PC-3 (cell line): ENCODE measurements around the gene RAP1GAP. TPM values are rescaled to one million over a fixed set of nuclear protein-coding genes. Genes with fewer than 3 reads are reported as not detected.

Experiments
- ATAC-seq: fragments of 200-7000 bp; cut with Tn5 transposase; 2 replicates; pipeline ENCODE4 v1.9.1; 2020; ENCODE audit warnings: mild to moderate bottlenecking, moderate library complexity
- BruUV-seq: library from RNA; stranded (reverse); fragments of 400-500 nt; replicated peaks from 2 replicates; lab custom pipeline; 2021; lab: Mats Ljungman, UMichigan
- CTCF ChIA-PET: fragments of 300-600 bp; sonication (Branson Sonifier 250); formaldehyde crosslinking; loops from one replicate; lab custom pipeline; 2022; ENCODE audit warnings: antibody characterized with exemption; lab: Charles Lee
- POLR2A ChIA-PET: fragments of 300-600 bp; sonication (Branson Sonifier 250); formaldehyde crosslinking; loops from one replicate; lab custom pipeline; 2022; ENCODE audit warnings: antibody characterized with exemption; ENCODE audit not compliant: unreplicated experiment; lab: Charles Lee
- DNase-seq: peaks from one replicate; pipeline ENCODE4 v3.0.0-alpha.2; 2015
- H2AFZ ChIP-seq: fragments of 300-600 bp; sonication (generic); 2 replicates; pipeline ENCODE4 v1.6.0; 2016; ENCODE audit warnings: antibody characterized with exemption, low read length
- H3F3A ChIP-seq: fragments of 300-600 bp; sonication (generic); one replicate; pipeline ENCODE4 v1.6.0; 2017; ENCODE audit warnings: antibody characterized with exemption, low read length, control low read depth, mild to moderate bottlenecking; ENCODE audit not compliant: unreplicated experiment
- H3K27ac ChIP-seq: fragments of 300-600 bp; sonication (generic); 2 replicates; pipeline ENCODE4 v1.5.1; 2016; ENCODE audit warnings: mild to moderate bottlenecking, low read length
- H3K27me3 ChIP-seq: fragments of 300-600 bp; sonication (generic); 2 replicates; pipeline ENCODE4 v1.6.1; 2016; ENCODE audit warnings: low read length, mixed read lengths
- H3K36me3 ChIP-seq: fragments of 300-600 bp; sonication (generic); 2 replicates; pipeline ENCODE4 v1.6.1; 2016; ENCODE audit warnings: low read depth, mixed run types, low read length, mixed read lengths
- H3K4me1 ChIP-seq: fragments of 300-600 bp; sonication (generic); 2 replicates; pipeline ENCODE4 v1.5.1; 2016; ENCODE audit warnings: low read length; ENCODE audit not compliant: insufficient read depth
- H3K4me2 ChIP-seq: fragments of 300-600 bp; sonication (generic); 2 replicates; pipeline ENCODE4 v1.6.0; 2016; ENCODE audit warnings: low read length
- H3K4me3 ChIP-seq: fragments of 300-600 bp; sonication (generic); 2 replicates; pipeline ENCODE4 v1.5.1; 2016; ENCODE audit warnings: mild to moderate bottlenecking, low read length, mixed read lengths
- H3K79me2 ChIP-seq: fragments of 300-600 bp; sonication (generic); 2 replicates; pipeline ENCODE4 v1.6.1; 2017; ENCODE audit warnings: low read length, mixed read lengths
- H3K9ac ChIP-seq: fragments of 300-600 bp; sonication (generic); 2 replicates; pipeline ENCODE4 v1.6.0; 2016; ENCODE audit warnings: mild to moderate bottlenecking, low read length
- H3K9me2 ChIP-seq: fragments of 300-600 bp; sonication (generic); replicated peaks from 2 replicates; pipeline ENCODE4 v1.6.1; 2016; ENCODE audit warnings: mixed run types, low read length, mixed read lengths
- H3K9me3 ChIP-seq: fragments of 300-600 bp; sonication (generic); 2 replicates; pipeline ENCODE4 v1.6.1; 2016; ENCODE audit warnings: low read length, mixed read lengths
- H4K20me1 ChIP-seq: fragments of 300-600 bp; sonication (generic); 2 replicates; pipeline ENCODE4 v1.6.1; 2016; ENCODE audit warnings: low read length, mixed read lengths
- EZH2 ChIP-seq: fragments of 300-600 bp; sonication (generic); IDR thresholded peaks from one replicate; pipeline ENCODE4 v1.6.1; 2017; ENCODE audit warnings: antibody characterized with exemption, mild to moderate bottlenecking, low read length; ENCODE audit not compliant: unreplicated experiment
- EZH2phosphoT487 ChIP-seq: fragments of 300-600 bp; sonication (generic); IDR thresholded peaks from 2 replicates; pipeline ENCODE4 v1.6.1; 2018; ENCODE audit warnings: mild to moderate bottlenecking, antibody characterized with exemption, low read length, borderline replicate concordance
- intact Hi-C: fragments of 100-400 bp; cut with micrococcal nuclease; formaldehyde crosslinking; loops from 2 replicates; pipeline ENCODE4 v1.9.0; 2023
- total RNA-seq: library from RNA; depleted of rRNA; stranded (reverse); fragments of >200 nt; gene quantifications from 2 replicates; pipeline ENCODE4 v1.2.3, GENCODE V29; 2014
- TF ChIP-seq, protein P1 (sequence below): fragments of 300-600 bp; sonication (generic); conservative IDR thresholded peaks from 2 replicates; pipeline ENCODE4 v1.5.1; 2017; ENCODE audit warnings: antibody characterized with exemption, low read depth, mild to moderate bottlenecking, low read length

The RAP1GAP gene
- total RNA-seq, 1 experiment from 2014 or later: 12.1 TPM

GRCh38 chr1:21613072-21613867, 55.9 kb downstream of the RAP1GAP start:
- no peak for TF ChIP-seq EZH2
- TF ChIP-seq, protein P1, sequence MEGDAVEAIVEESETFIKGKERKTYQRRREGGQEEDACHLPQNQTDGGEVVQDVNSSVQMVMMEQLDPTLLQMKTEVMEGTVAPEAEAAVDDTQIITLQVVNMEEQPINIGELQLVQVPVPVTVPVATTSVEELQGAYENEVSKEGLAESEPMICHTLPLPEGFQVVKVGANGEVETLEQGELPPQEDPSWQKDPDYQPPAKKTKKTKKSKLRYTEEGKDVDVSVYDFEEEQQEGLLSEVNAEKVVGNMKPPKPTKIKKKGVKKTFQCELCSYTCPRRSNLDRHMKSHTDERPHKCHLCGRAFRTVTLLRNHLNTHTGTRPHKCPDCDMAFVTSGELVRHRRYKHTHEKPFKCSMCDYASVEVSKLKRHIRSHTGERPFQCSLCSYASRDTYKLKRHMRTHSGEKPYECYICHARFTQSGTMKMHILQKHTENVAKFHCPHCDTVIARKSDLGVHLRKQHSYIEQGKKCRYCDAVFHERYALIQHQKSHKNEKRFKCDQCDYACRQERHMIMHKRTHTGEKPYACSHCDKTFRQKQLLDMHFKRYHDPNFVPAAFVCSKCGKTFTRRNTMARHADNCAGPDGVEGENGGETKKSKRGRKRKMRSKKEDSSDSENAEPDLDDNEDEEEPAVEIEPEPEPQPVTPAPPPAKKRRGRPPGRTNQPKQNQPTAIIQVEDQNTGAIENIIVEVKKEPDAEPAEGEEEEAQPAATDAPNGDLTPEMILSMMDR: no peak
- no peak for TF ChIP-seq EZH2phosphoT487
- Histone ChIP-seq H3K4me1 (peaks cover 10% of the 10 kb centered on the region; the same call in 1 of the 2 replicates), H2AFZ (no peak overlapping the region), H3K36me3 (no peaks in the 10 kb centered on the region), H3F3A (no peaks in the 10 kb centered on the region), H3K79me2 (no peaks in the 10 kb centered on the region), H3K27me3 (no peaks in the 10 kb centered on the region), H3K4me3 (no peak overlapping the region), H3K27ac (no peak overlapping the region), H3K9me3 (no peaks in the 10 kb centered on the region), H3K4me2 (no peak overlapping the region), H3K9ac (no peak overlapping the region), H4K20me1 (no peaks in the 10 kb centered on the region), H3K9me2 (no peaks in the 10 kb centered on the region)
- no TSS peak for BruUV-seq
- ChIA-PET CTCF (no interaction called here), POLR2A (no interaction called here)
- intact Hi-C loops: no loop called here
- DNase-seq (no peak), ATAC-seq (no peak)

DNA sequence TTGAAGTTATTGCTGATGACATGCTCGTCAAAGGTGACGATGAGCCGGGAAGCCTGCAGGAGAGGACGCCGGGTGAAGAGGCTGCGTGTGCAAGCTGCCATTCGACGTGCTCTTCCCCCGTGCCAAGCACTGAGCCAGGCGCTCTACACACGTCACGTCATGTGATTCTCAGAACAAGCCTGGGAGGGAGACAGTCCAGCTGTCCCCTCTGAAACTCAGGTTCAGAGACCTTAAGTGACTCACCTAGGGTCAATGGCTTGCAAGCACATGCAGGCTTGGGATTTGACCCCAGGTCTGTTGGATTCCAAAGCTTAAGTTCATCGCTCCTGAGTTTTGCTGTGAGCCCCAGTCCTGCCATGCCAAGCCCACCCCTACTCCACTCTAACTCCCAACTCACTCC, 57.1 kb downstream of the RAP1GAP start:
- DNase-seq (no peak), ATAC-seq (no peak)
- no peaks in the 10 kb centered on the region for H3F3A ChIP-seq
- H3K9me3 ChIP-seq: no peaks in the 10 kb centered on the region
- ChIA-PET CTCF (no interaction called here), POLR2A (no interaction called here)
- H3K4me1 ChIP-seq: peaks cover 10% of the 10 kb centered on the region; the same call in 1 of the 2 replicates
- no peaks in the 10 kb centered on the region for H3K36me3 ChIP-seq
- H2AFZ ChIP-seq: no peak overlapping the region
- intact Hi-C loops: no loop called here
- BruUV-seq: no TSS peak
- no peak overlapping the region for H3K9ac ChIP-seq
- no peak overlapping the region for H3K4me3 ChIP-seq
- no peaks in the 10 kb centered on the region for H4K20me1 ChIP-seq
- no peaks in the 10 kb centered on the region for H3K79me2 ChIP-seq
- no peak for TF ChIP-seq EZH2phosphoT487
- TF ChIP-seq, protein P1: no peak
- TF ChIP-seq EZH2: no peak
- H3K27me3 ChIP-seq: no peaks in the 10 kb centered on the region
- H3K9me2 ChIP-seq: no peaks in the 10 kb centered on the region
- no peak overlapping the region for H3K27ac ChIP-seq
- no peak overlapping the region for H3K4me2 ChIP-seq
